ENCODE measurements around the gene POMT1.

DNA sequence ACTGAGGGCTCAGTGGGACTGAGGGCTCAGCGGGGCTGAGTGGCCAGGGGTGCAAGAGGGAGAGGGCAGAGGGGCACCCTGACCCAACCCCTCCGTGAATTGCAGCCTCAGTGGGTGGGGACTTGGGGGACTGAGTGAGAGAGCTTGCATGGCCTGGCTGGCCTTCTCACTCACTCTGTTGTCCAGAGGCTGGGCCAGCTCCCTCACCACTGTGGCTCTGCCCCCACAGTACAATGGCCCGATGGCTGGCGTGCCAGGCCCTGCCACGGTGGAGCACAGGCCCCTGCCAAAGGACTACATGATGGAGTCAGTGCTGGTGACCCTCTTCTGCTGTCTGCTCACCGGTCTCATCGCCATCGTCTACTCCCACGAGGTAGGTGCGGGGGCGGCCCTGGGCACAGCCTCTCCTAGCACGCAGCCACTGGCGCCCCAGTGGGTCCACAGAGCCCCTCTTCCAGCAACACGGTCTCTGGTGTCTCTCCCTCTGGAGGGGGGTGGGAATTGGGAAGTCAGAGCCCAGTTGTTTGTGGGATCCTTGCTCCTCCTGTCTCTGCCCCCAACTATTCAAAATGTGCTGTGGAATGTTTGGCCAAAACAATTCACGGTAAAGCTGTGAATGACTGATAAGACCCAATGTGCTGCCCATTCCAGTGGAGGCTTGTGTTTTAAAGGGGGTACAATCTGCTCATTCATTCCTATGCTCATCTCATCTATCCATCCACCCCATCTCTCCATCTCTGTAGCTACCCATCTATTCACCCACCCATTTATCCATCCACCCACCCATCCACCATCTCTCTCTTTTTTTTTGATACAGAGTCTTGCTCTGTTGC is 53.3 kb downstream of the POMT1 start:
- TF ChIP-seq, protein P1, sequence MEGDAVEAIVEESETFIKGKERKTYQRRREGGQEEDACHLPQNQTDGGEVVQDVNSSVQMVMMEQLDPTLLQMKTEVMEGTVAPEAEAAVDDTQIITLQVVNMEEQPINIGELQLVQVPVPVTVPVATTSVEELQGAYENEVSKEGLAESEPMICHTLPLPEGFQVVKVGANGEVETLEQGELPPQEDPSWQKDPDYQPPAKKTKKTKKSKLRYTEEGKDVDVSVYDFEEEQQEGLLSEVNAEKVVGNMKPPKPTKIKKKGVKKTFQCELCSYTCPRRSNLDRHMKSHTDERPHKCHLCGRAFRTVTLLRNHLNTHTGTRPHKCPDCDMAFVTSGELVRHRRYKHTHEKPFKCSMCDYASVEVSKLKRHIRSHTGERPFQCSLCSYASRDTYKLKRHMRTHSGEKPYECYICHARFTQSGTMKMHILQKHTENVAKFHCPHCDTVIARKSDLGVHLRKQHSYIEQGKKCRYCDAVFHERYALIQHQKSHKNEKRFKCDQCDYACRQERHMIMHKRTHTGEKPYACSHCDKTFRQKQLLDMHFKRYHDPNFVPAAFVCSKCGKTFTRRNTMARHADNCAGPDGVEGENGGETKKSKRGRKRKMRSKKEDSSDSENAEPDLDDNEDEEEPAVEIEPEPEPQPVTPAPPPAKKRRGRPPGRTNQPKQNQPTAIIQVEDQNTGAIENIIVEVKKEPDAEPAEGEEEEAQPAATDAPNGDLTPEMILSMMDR (IDR thresholded peaks at IDR 0.05; ENCODE audit: control extremely low read depth in 1 of 3, insufficient read depth in 1 of 3, low read depth in 1 of 3, low read length in 3 of 3) = no peak
- TF ChIP-seq POLR2AphosphoS5 (IDR thresholded peaks at IDR 0.05; ENCODE audit: low read depth, low read length) (no peak), EZH2 (IDR thresholded peaks at IDR 0.05; ENCODE audit: low read depth, low read length, severe bottlenecking) (no peak), EP300 (IDR thresholded peaks at IDR 0.05; ENCODE audit: borderline replicate concordance in 1 of 2, low read depth in 2 of 2, low read length in 2 of 2) (no peak), BACH1 (IDR thresholded peaks at IDR 0.05; ENCODE audit: low read length) (no peak)
- TF ChIP-seq, protein P2, sequence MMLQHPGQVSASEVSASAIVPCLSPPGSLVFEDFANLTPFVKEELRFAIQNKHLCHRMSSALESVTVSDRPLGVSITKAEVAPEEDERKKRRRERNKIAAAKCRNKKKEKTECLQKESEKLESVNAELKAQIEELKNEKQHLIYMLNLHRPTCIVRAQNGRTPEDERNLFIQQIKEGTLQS (IDR thresholded peaks at IDR 0.05; ENCODE audit: insufficient read depth, low read depth, low read length) = no peak
